IMR-90 (cell line): ENCODE results near the gene KATNIP. TPM values are rescaled to one million over a fixed set of nuclear protein-coding genes. Genes with fewer than 3 reads are reported as not detected.

Experiments used
- ATAC-seq: fragments of 200-7000 bp; cut with Tn5 transposase; 2 replicates; pipeline ENCODE4 v1.9.1; 2020; ENCODE audit warnings: low read depth, mild to moderate bottlenecking, moderate library complexity
- BruUV-seq: library from RNA; stranded (reverse); fragments of 400-500 nt; replicated peaks from 2 replicates; lab custom pipeline; 2021; lab: Mats Ljungman, UMichigan
- CTCF ChIA-PET: fragments of 300-600 bp; formaldehyde crosslinking; extraction: SDS; loops from one replicate; lab custom pipeline; 2021; ENCODE audit warnings: antibody characterized with exemption; lab: Yijun Ruan, JAX
- POLR2A ChIA-PET: fragments of 300-600 bp; sonication (Branson Sonifier 250); formaldehyde crosslinking; loops from one replicate; lab custom pipeline; 2022; ENCODE audit warnings: antibody characterized with exemption; ENCODE audit not compliant: unreplicated experiment; lab: Charles Lee
- DNase-seq: peaks from one replicate; pipeline ENCODE4 v3.0.0; 2013
- H2AFZ ChIP-seq: replicated peaks from 2 replicates; pipeline ENCODE3; 2013; ENCODE audit warnings: low read length, mild to moderate bottlenecking; ENCODE audit not compliant: poor library complexity
- H2AK5ac ChIP-seq: 2 replicates; pipeline ENCODE4 v1.6.1; 2013; ENCODE audit warnings: low read depth, low read length, inconsistent platforms
- H2AK9ac ChIP-seq: replicated peaks from 2 replicates; pipeline ENCODE3; 2013; ENCODE audit warnings: mild to moderate bottlenecking, low read depth, low read length, moderate library complexity; ENCODE audit not compliant: poor library complexity
- H2BK120ac ChIP-seq: 2 replicates; pipeline ENCODE4 v1.6.1; 2013; ENCODE audit warnings: low read depth, low read length, inconsistent platforms
- H2BK15ac ChIP-seq: 3 replicates; pipeline ENCODE4 v1.6.1; 2013; ENCODE audit warnings: low read depth, low read length, inconsistent platforms
- H2BK20ac ChIP-seq: 2 replicates; pipeline ENCODE4 v1.6.1; 2013; ENCODE audit warnings: low read depth, mild to moderate bottlenecking, inconsistent platforms, low read length, moderate library complexity
- H2BK5ac ChIP-seq: 2 replicates; pipeline ENCODE4 v1.6.1; 2013; ENCODE audit warnings: mild to moderate bottlenecking, low read depth, low read length, inconsistent platforms; ENCODE audit not compliant: poor library complexity, severe bottlenecking
- H3K14ac ChIP-seq: replicated peaks from 2 replicates; pipeline ENCODE4 v1.6.1; 2013; ENCODE audit warnings: low read depth, low read length, inconsistent platforms
- H3K18ac ChIP-seq: 2 replicates; pipeline ENCODE4 v1.6.1; 2013; ENCODE audit warnings: low read depth, low read length, control low read depth
- H3K23ac ChIP-seq: 2 replicates; pipeline ENCODE4 v1.6.1; 2013; ENCODE audit warnings: low read depth, low read length, inconsistent platforms
- H3K27ac ChIP-seq: 2 replicates; pipeline ENCODE4 v1.5.1; 2013; ENCODE audit warnings: mild to moderate bottlenecking, control low read depth, low read length; ENCODE audit not compliant: insufficient read depth
- H3K27me3 ChIP-seq: 2 replicates; pipeline ENCODE4 v1.6.1; 2013; ENCODE audit warnings: low read length; ENCODE audit not compliant: control insufficient read depth, insufficient read depth
- H3K36me3 ChIP-seq: 2 replicates; pipeline ENCODE4 v1.6.1; 2013; ENCODE audit warnings: low read length, mixed read lengths; ENCODE audit not compliant: control insufficient read depth, insufficient read depth
- H3K4ac ChIP-seq: 2 replicates; pipeline ENCODE4 v1.6.1; 2013; ENCODE audit warnings: low read depth, low read length, inconsistent platforms
- H3K4me1 ChIP-seq: 2 replicates; pipeline ENCODE4 v1.6.1; 2013; ENCODE audit warnings: low read length, mixed read lengths; ENCODE audit not compliant: control insufficient read depth, insufficient read depth
- H3K4me2 ChIP-seq: 2 replicates; pipeline ENCODE4 v1.6.1; 2013; ENCODE audit warnings: low read depth, mild to moderate bottlenecking, control low read depth, low read length, moderate library complexity
- H3K4me3 ChIP-seq: 2 replicates; pipeline ENCODE4 v1.5.1; 2013; ENCODE audit warnings: low read depth, mild to moderate bottlenecking, control low read depth, low read length, moderate library complexity; ENCODE audit not compliant: insufficient read depth
- H3K56ac ChIP-seq: 2 replicates; pipeline ENCODE4 v1.6.1; 2013; ENCODE audit warnings: low read length, inconsistent platforms; ENCODE audit not compliant: insufficient read depth; ENCODE audit errors: extremely low read depth
- H3K79me1 ChIP-seq, 2 experiments: 2 replicates each; pipeline ENCODE4 v1.6.1; 2013; ENCODE audit warnings: low read length in 2 of 2, inconsistent platforms in 1 of 2, low read depth in 1 of 2
- H3K9ac ChIP-seq: 2 replicates; pipeline ENCODE4 v1.6.1; 2013; ENCODE audit warnings: low read depth, low read length, control low read depth
- H3K9me1 ChIP-seq: 2 replicates; pipeline ENCODE4 v1.6.1; 2013; ENCODE audit warnings: low read length, inconsistent platforms; ENCODE audit not compliant: insufficient read depth
- H3K9me3 ChIP-seq: 2 replicates; pipeline ENCODE4 v1.6.1; 2013; ENCODE audit warnings: low read length; ENCODE audit not compliant: control insufficient read depth, insufficient read depth
- H4K20me1 ChIP-seq: 2 replicates; pipeline ENCODE4 v1.6.1; 2013; ENCODE audit warnings: low read length, inconsistent platforms; ENCODE audit not compliant: insufficient read depth
- H4K5ac ChIP-seq: 2 replicates; pipeline ENCODE4 v1.6.1; 2013; ENCODE audit warnings: mild to moderate bottlenecking, low read depth, low read length, control low read depth
- H4K8ac ChIP-seq, 2 experiments: 2 replicates each; pipeline ENCODE4 v1.6.1; 2013; ENCODE audit warnings: low read depth in 2 of 2, low read length in 2 of 2, control low read depth in 1 of 2, inconsistent platforms in 1 of 2
- H4K91ac ChIP-seq: 2 replicates; pipeline ENCODE4 v1.6.1; 2013; ENCODE audit warnings: low read depth, low read length, inconsistent platforms; ENCODE audit not compliant: insufficient read depth
- BHLHE40 ChIP-seq: fragments of 150-350 bp; IDR thresholded peaks from 2 replicates; pipeline ENCODE4 v1.6.1; 2016; ENCODE audit warnings: mild to moderate bottlenecking, low read depth, low read length
- CEBPB ChIP-seq: IDR thresholded peaks from 2 replicates; pipeline ENCODE4 v1.6.1; 2012; ENCODE audit warnings: low read depth, low read length, improper control_type of control experiment
- CHD1 ChIP-seq: IDR thresholded peaks from 2 replicates; pipeline ENCODE4 v1.6.1; 2012; ENCODE audit warnings: low read depth, low read length, improper control_type of control experiment
- FOS ChIP-seq: fragments of 150-350 bp; IDR thresholded peaks from 2 replicates; pipeline ENCODE4 v1.6.1; 2016; ENCODE audit warnings: low read depth, low read length
- MAFK ChIP-seq: IDR thresholded peaks from 2 replicates; pipeline ENCODE4 v1.6.1; 2012; ENCODE audit warnings: low read depth, low read length, improper control_type of control experiment
- MAZ ChIP-seq: IDR thresholded peaks from 2 replicates; pipeline ENCODE4 v1.6.1; 2012; ENCODE audit warnings: low read depth, mild to moderate bottlenecking, low read length, improper control_type of control experiment, moderate library complexity, borderline replicate concordance
- MXI1 ChIP-seq: IDR thresholded peaks from 2 replicates; pipeline ENCODE4 v1.6.1; 2012; ENCODE audit warnings: low read depth, mild to moderate bottlenecking, low read length, moderate library complexity, borderline replicate concordance
- NFE2L2 ChIP-seq: fragments of 150-350 bp; IDR thresholded peaks from 2 replicates; pipeline ENCODE4 v1.6.1; 2016; ENCODE audit warnings: low read depth, mild to moderate bottlenecking, low read length
- POLR2A ChIP-seq: IDR thresholded peaks from 2 replicates; pipeline ENCODE4 v1.6.1; 2012; ENCODE audit warnings: mild to moderate bottlenecking, low read depth, low read length
- RAD21 ChIP-seq: IDR thresholded peaks from 2 replicates; pipeline ENCODE4 v1.6.1; 2012; ENCODE audit warnings: low read length, improper control_type of control experiment
- RCOR1 ChIP-seq: IDR thresholded peaks from 2 replicates; pipeline ENCODE4 v1.6.1; 2012; ENCODE audit warnings: mild to moderate bottlenecking, low read length, improper control_type of control experiment; ENCODE audit not compliant: insufficient replicate concordance
- RFX5 ChIP-seq: IDR thresholded peaks from 2 replicates; pipeline ENCODE4 v1.8.0; 2012; ENCODE audit warnings: low read depth, mild to moderate bottlenecking, low read length, moderate library complexity
- SMC3 ChIP-seq: fragments of 150-350 bp; IDR thresholded peaks from 2 replicates; pipeline ENCODE4 v1.6.1; 2016; ENCODE audit warnings: low read depth, mild to moderate bottlenecking, antibody characterized with exemption, low read length, moderate library complexity
- WGBS, 2 experiments: methylation state at CpG; one replicate each; pipeline versions ENCODE4 v1.1.5 to v1.1.7; 2013; ENCODE audit warnings: missing lambda C conversion rate in 2 of 2; ENCODE audit not compliant: insufficient read length in 1 of 2; ENCODE audit errors: extremely low coverage in 2 of 2; 5-methylcytosine and 5-hydroxymethylcytosine counted together
- dilution Hi-C: fragments of 300-500 bp; cut with HindIII; formaldehyde crosslinking; loops from one replicate; pipeline ENCODE4 v1.14.3; 2018; ENCODE audit warnings: low sequenced_read_pairs; ENCODE audit not compliant: unreplicated experiment
- in situ Hi-C: fragments of 300-500 bp; cut with MboI; formaldehyde crosslinking; loops from 3 replicates; pipeline ENCODE4 v1.14.3; 2019; ENCODE audit warnings: low sequenced_read_pairs, inconsistent platforms, mixed read lengths
- intact Hi-C: fragments of 100-400 bp; cut with micrococcal nuclease; formaldehyde crosslinking; loops from 2 replicates; pipeline ENCODE4 v1.10.0; 2022
- polyA plus RNA-seq, 3 experiments: library from polyadenylated mRNA; depleted of rRNA; stranded (reverse); fragments of >200 nt; gene quantifications; 2 replicates each; pipeline ENCODE4 v1.2.3, GENCODE V29; 2012; ENCODE audit warnings: low replicate concordance in 1 of 3
- total RNA-seq: library from RNA; depleted of rRNA; stranded (reverse); fragments of >200 nt; gene quantifications from 2 replicates; pipeline ENCODE4 v1.2.3, GENCODE V29; 2012
- TF ChIP-seq, protein P1 (sequence below): conservative IDR thresholded peaks from 2 replicates; pipeline ENCODE4 v1.5.1; 2012; ENCODE audit warnings: mild to moderate bottlenecking, low read depth, low read length, improper control_type of control experiment
- TF ChIP-seq, protein P2 (sequence below): fragments of 150-350 bp; IDR thresholded peaks from 2 replicates; pipeline ENCODE4 v1.6.1; 2017; ENCODE audit warnings: mild to moderate bottlenecking, antibody characterized with exemption, low read length, low read depth
- TF ChIP-seq, protein P3 (sequence below): fragments of 150-350 bp; IDR thresholded peaks from 2 replicates; pipeline ENCODE4 v1.6.1; 2016; ENCODE audit warnings: low read depth, mild to moderate bottlenecking, low read length, moderate library complexity, borderline replicate concordance

The KATNIP gene
- total and polyA plus RNA-seq, 2 of the 4 experiments (the other 2 are of a cell fraction), result 16.7 to 18.6 TPM

DNA sequence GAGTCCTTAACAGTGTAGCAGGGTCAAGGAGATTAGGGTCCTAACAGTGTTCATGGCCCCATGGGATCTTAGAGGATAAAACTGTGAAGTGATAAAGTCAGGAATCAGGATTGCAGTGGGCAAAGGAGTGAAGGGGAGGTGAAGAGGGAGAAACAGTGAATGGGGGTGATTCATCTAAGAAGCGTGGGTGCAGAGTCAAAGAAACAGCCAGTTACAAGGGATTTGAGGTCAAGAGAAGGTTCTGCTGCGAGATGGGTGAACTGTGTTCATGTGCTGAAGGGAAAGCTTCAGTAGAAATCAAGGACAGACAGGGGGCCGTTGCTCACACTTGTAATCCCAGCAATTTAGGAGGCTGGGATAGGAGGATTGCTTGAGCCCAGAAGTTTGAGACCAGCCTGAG, 6.1 kb upstream of the KATNIP start:
- TF ChIP-seq CHD1, result no peak
- TF ChIP-seq RAD21, result no peak
- TF ChIP-seq, protein P1, sequence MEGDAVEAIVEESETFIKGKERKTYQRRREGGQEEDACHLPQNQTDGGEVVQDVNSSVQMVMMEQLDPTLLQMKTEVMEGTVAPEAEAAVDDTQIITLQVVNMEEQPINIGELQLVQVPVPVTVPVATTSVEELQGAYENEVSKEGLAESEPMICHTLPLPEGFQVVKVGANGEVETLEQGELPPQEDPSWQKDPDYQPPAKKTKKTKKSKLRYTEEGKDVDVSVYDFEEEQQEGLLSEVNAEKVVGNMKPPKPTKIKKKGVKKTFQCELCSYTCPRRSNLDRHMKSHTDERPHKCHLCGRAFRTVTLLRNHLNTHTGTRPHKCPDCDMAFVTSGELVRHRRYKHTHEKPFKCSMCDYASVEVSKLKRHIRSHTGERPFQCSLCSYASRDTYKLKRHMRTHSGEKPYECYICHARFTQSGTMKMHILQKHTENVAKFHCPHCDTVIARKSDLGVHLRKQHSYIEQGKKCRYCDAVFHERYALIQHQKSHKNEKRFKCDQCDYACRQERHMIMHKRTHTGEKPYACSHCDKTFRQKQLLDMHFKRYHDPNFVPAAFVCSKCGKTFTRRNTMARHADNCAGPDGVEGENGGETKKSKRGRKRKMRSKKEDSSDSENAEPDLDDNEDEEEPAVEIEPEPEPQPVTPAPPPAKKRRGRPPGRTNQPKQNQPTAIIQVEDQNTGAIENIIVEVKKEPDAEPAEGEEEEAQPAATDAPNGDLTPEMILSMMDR, result no peak
- TF ChIP-seq BHLHE40, result no peak
- TF ChIP-seq, protein P2, sequence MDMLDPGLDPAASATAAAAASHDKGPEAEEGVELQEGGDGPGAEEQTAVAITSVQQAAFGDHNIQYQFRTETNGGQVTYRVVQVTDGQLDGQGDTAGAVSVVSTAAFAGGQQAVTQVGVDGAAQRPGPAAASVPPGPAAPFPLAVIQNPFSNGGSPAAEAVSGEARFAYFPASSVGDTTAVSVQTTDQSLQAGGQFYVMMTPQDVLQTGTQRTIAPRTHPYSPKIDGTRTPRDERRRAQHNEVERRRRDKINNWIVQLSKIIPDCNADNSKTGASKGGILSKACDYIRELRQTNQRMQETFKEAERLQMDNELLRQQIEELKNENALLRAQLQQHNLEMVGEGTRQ, result no peak
- no peak for TF ChIP-seq SMC3
- no peak for TF ChIP-seq RFX5
- TF ChIP-seq RCOR1, result no peak
- no peak for TF ChIP-seq MAZ
- no peak for TF ChIP-seq MXI1
- no peak for TF ChIP-seq POLR2A
- no peak for TF ChIP-seq CEBPB
- TF ChIP-seq MAFK, result no peak
- no peak for TF ChIP-seq NFE2L2
- TF ChIP-seq, protein P3, sequence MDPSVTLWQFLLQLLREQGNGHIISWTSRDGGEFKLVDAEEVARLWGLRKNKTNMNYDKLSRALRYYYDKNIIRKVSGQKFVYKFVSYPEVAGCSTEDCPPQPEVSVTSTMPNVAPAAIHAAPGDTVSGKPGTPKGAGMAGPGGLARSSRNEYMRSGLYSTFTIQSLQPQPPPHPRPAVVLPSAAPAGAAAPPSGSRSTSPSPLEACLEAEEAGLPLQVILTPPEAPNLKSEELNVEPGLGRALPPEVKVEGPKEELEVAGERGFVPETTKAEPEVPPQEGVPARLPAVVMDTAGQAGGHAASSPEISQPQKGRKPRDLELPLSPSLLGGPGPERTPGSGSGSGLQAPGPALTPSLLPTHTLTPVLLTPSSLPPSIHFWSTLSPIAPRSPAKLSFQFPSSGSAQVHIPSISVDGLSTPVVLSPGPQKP, result no peak
- TF ChIP-seq FOS, result no peak
- no peaks in the 10 kb centered on the region for H3K27me3 ChIP-seq
- ChIA-PET CTCF (no interaction called here), POLR2A (no interaction called here)
- H4K8ac ChIP-seq, result no peak overlapping the region
- H3K27ac ChIP-seq, result no peak overlapping the region
- H3K23ac ChIP-seq, result no peak overlapping the region
- no peak overlapping the region for H2AK9ac ChIP-seq
- peaks cover 25% of the 10 kb centered on the region; the same call in 1 of the 2 replicates for H3K9me1 ChIP-seq
- peaks cover 24 to 79% of the 10 kb centered on the region in 2 experiments for H3K79me1 ChIP-seq
- no peak overlapping the region for H3K14ac ChIP-seq
- H3K4me3 ChIP-seq, result no peak overlapping the region
- no TSS peak for BruUV-seq
- intact Hi-C loops, result loop anchor here (5.0 kb wide), 1 partner anchor 52 kb away; no protein-coding TSS in a partner anchor
- H3K18ac ChIP-seq, result no peak overlapping the region
- no peak overlapping the region for H3K4me2 ChIP-seq
- H2BK5ac ChIP-seq, result no peak overlapping the region
- H4K91ac ChIP-seq, result no peak overlapping the region
- H4K20me1 ChIP-seq, result peaks cover 55% of the 10 kb centered on the region
- ATAC-seq, result no peak
- H2BK15ac ChIP-seq, result no peak overlapping the region
- H3K9me3 ChIP-seq, result no peaks in the 10 kb centered on the region
- H3K4me1 ChIP-seq, result peaks cover 7% of the 10 kb centered on the region
- H2AK5ac ChIP-seq, result no peak overlapping the region
- WGBS, 2 experiments, result 100% methylated on average over 2 of the region's 3 CpGs; no CpG with 5 or more reads in 1 of the 2 experiments
- H4K5ac ChIP-seq, result no peak overlapping the region
- no peak overlapping the region for H3K4ac ChIP-seq
- no peak overlapping the region for H2BK120ac ChIP-seq
- H3K9ac ChIP-seq, result no peak overlapping the region
- no peak overlapping the region for H3K56ac ChIP-seq
- in situ Hi-C loops, result no loop called here
- H2AFZ ChIP-seq, result no peak overlapping the region
- H3K36me3 ChIP-seq, result peaks cover 52% of the 10 kb centered on the region
- H2BK20ac ChIP-seq, result no peak overlapping the region
- dilution Hi-C loops, result no loop called here
- no peak for DNase-seq
